ENCODE measurements around the gene CCDC190. TPM values are rescaled to one million over a fixed set of nuclear protein-coding genes. Genes with fewer than 3 reads are reported as not detected.
A peak's percentile ranks its signal among the peaks of the same experiment; 100 is the strongest.

CCDC190 gene
- polyA plus RNA-seq, 1 experiment, result 0.31 TPM

- no peak overlapping the region for H3K4me3 ChIP-seq (ENCODE audit: low read depth, low read length)
- TF ChIP-seq CTCF (IDR thresholded peaks at IDR 0.05; ENCODE audit: insufficient read depth, low read depth, low read length), result no peak
- no peaks in the 10 kb centered on the region for H3K27me3 ChIP-seq (ENCODE audit: control insufficient read depth, insufficient read depth, low read length)
- DNase-seq (ENCODE audit: low read depth), result no peak
- H3K36me3 ChIP-seq (ENCODE audit: control insufficient read depth, insufficient read depth, low read length), result no peaks in the 10 kb centered on the region
- CTCF ChIA-PET, result interaction anchor here (1.1 to 1.7 kb wide), 3 partner anchors 51 to 168 kb away, joined by 3 to 8 read pairs (median 3); partner anchors contain the start of gene RGS4
- POLR2A ChIA-PET, result no interaction called here
Observed at GRCh38 chr1:162901243-162901642, 40.3 kb upstream of the CCDC190 start.

- Histone ChIP-seq H3K27me3 (ENCODE audit: control insufficient read depth, insufficient read depth, low read length) (no peaks in the 10 kb centered on the region), H3K36me3 (ENCODE audit: control insufficient read depth, insufficient read depth, low read length) (no peaks in the 10 kb centered on the region), H3K4me3 (ENCODE audit: low read depth, low read length) (no peak overlapping the region)
- CTCF ChIA-PET, result interaction anchor here (0.9 to 1.3 kb wide), 2 partner anchors 15 to 169 kb away, joined by 3 to 9 read pairs; partner anchors contain the start of gene RGS4
- peak; percentile 91 for DNase-seq (ENCODE audit: low read depth)
- POLR2A ChIA-PET, result interaction anchor here (0.5 kb wide), 1 partner anchor 9 kb away, joined by 3 read pairs; no protein-coding TSS in a partner anchor
- TF ChIP-seq CTCF (IDR thresholded peaks at IDR 0.05; ENCODE audit: insufficient read depth, low read depth, low read length), result no peak
Observed at GRCh38 chr1:162899422-162900146, 38.6 kb upstream of the CCDC190 start.

GRCh38 chr1:162893612-162893908, 32.6 kb upstream of the CCDC190 start:
- ChIA-PET POLR2A (no interaction called here), CTCF (interaction anchor here (0.6 to 1.9 kb wide), 3 partner anchors 15 to 176 kb away, joined by 3 to 8 read pairs (median 6); partner anchors contain the start of gene RGS4)
- no peak for TF ChIP-seq CTCF (IDR thresholded peaks at IDR 0.05; ENCODE audit: insufficient read depth, low read depth, low read length)
- H3K27me3 ChIP-seq (ENCODE audit: control insufficient read depth, insufficient read depth, low read length), result no peaks in the 10 kb centered on the region
- no peak overlapping the region for H3K4me3 ChIP-seq (ENCODE audit: low read depth, low read length)
- no peaks in the 10 kb centered on the region for H3K36me3 ChIP-seq (ENCODE audit: control insufficient read depth, insufficient read depth, low read length)
- no peak for DNase-seq (ENCODE audit: low read depth)

GRCh38 chr1:162892906-162893611, 32.1 kb upstream of the CCDC190 start:
- POLR2A ChIA-PET, result no interaction called here
- Histone ChIP-seq H3K4me3 (ENCODE audit: low read depth, low read length) (no peak overlapping the region), H3K27me3 (ENCODE audit: control insufficient read depth, insufficient read depth, low read length) (no peaks in the 10 kb centered on the region), H3K36me3 (ENCODE audit: control insufficient read depth, insufficient read depth, low read length) (no peaks in the 10 kb centered on the region)
- no peak for TF ChIP-seq CTCF (IDR thresholded peaks at IDR 0.05; ENCODE audit: insufficient read depth, low read depth, low read length)
- CTCF ChIA-PET, result interaction anchor here (0.6 to 1.9 kb wide), 4 partner anchors 13 to 176 kb away, joined by 3 to 8 read pairs (median 4); partner anchors contain the start of gene RGS4
- DNase-seq (ENCODE audit: low read depth), result no peak

GRCh38 chr1:162889989-162890388, 29.0 kb upstream of the CCDC190 start:
- ChIA-PET CTCF (interaction anchor here (1.4 to 2.3 kb wide), 2 partner anchors 179 to 426 kb away, joined by 5 to 8 read pairs; partner anchors contain the start of gene RGS4), POLR2A (no interaction called here)
- TF ChIP-seq CTCF (IDR thresholded peaks at IDR 0.05; ENCODE audit: insufficient read depth, low read depth, low read length), result no peak
- no peak for DNase-seq (ENCODE audit: low read depth)
- no peaks in the 10 kb centered on the region for H3K36me3 ChIP-seq (ENCODE audit: control insufficient read depth, insufficient read depth, low read length)
- H3K27me3 ChIP-seq (ENCODE audit: control insufficient read depth, insufficient read depth, low read length), result no peaks in the 10 kb centered on the region
- no peak overlapping the region for H3K4me3 ChIP-seq (ENCODE audit: low read depth, low read length)

Measured in BJ (cell line).